ENCODE measurements around the gene CROCC2. TPM values are rescaled to one million over a fixed set of nuclear protein-coding genes. Genes with fewer than 3 reads are reported as not detected.

CROCC2 gene
- total and polyA plus RNA-seq, 2 of the 13 experiments (the other 11 are each of a cell fraction or from before 2014, with no cell fraction given), result not detected

- DNase-seq (ENCODE audit: low spot score), result no peak
- CTCF ChIA-PET (ENCODE audit: low intra/inter-chr PET ratio, low total read pairs), result no interaction called here
- Histone ChIP-seq H3K27ac (ENCODE audit: extremely low read length, insufficient read depth, low read length) (peak overlapping the region; percentile 2), H2AFZ (ENCODE audit: low read length) (no peak overlapping the region), H3K79me2 (ENCODE audit: insufficient read depth, low read length) (no peaks in the 10 kb centered on the region), H3K9ac (ENCODE audit: insufficient read depth, low read depth, low read length) (peak overlapping the region; percentile 72), H3K4me1 (ENCODE audit: insufficient read depth, low read length) (peaks cover 87% of the 10 kb centered on the region), H3K4me2 (ENCODE audit: low read depth, low read length) (peak overlapping the region; percentile 93), H4K20me1 (ENCODE audit: insufficient read depth, low read length) (no peaks in the 10 kb centered on the region), H3K36me3 (replicated peaks in 1 of 2; ENCODE audit: control insufficient read depth in 1 of 2, insufficient read depth in 2 of 2, low read length in 2 of 2) (no peaks in the 10 kb centered on the region), H3K27me3 (ENCODE audit: control insufficient read depth in 1 of 2, insufficient read depth in 2 of 2, low read length in 2 of 2) (peaks cover 2 to 7% of the 10 kb centered on the region in 2 experiments; a peak in 3 of 5 replicates), H3K9me3 (ENCODE audit: low read length) (no peaks in the 10 kb centered on the region), H3K4me3 (replicated peaks in 1 of 3; ENCODE audit: insufficient read depth in 1 of 3, low read depth in 2 of 3, low read length in 3 of 3) (peak overlapping the region; percentile 56 to 85 (median 58))
- FAIRE-seq, result no peak
- no peak for ATAC-seq
- POLR2A ChIA-PET, result interaction anchor here (0.7 to 2.3 kb wide), 5 partner anchors 8 to 52 kb away, joined by 3 to 10 read pairs (median 3); no protein-coding TSS in a partner anchor
- BruUV-seq (replicated peaks), result no TSS peak
- in situ Hi-C loops (cut with HindIII; ENCODE audit: extremely low pct_ligation_motif_present, low pct_unique_long_range_greater_than_20kb) (no loop called here), intact Hi-C loops (cut with micrococcal nuclease; ENCODE audit: unreplicated experiment) (no loop called here)
- 16% methylated on average over 18 of the region's 28 CpGs for WGBS (ENCODE audit: low lambda C conversion rate)
- TF ChIP-seq ZNF556 (CRISPR knock-in tag; IDR thresholded peaks at IDR 0.05; ENCODE audit: borderline replicate concordance), result peak; percentile 29; the same call in 1 of the 2 replicates
- 0 out of 2 replicates have a peak, but pooled peaks have one; percentile 72 for TF ChIP-seq MTA1 (CRISPR knock-in tag; IDR thresholded peaks at IDR 0.05; ENCODE audit: borderline replicate concordance)
- 0 out of 2 replicates have a peak, but pooled peaks have one; percentile 25 for TF ChIP-seq ZBTB7A (CRISPR knock-in tag; IDR thresholded peaks at IDR 0.05)
- TF ChIP-seq ZNF782 (CRISPR knock-in tag; IDR thresholded peaks at IDR 0.05; ENCODE audit: borderline replicate concordance), result peak; percentile 19; the same call in 1 of the 2 replicates
- 0 out of 2 replicates have a peak, but pooled peaks have one; percentile 59 for TF ChIP-seq GLI4 (CRISPR knock-in tag; IDR thresholded peaks at IDR 0.05; ENCODE audit: borderline replicate concordance)
- 0 out of 2 replicates have a peak, but pooled peaks have one; percentile 10 for TF ChIP-seq ZIK1 (CRISPR knock-in tag; IDR thresholded peaks at IDR 0.05; ENCODE audit: borderline replicate concordance, low read depth)
- TF ChIP-seq ZNF687 (CRISPR knock-in tag; IDR thresholded peaks at IDR 0.05), result 0 out of 2 replicates have a peak, but pooled peaks have one; percentile 46
- TF ChIP-seq ZFY (CRISPR knock-in tag; IDR thresholded peaks at IDR 0.05), result peak; percentile 64
- TF ChIP-seq, protein P1, sequence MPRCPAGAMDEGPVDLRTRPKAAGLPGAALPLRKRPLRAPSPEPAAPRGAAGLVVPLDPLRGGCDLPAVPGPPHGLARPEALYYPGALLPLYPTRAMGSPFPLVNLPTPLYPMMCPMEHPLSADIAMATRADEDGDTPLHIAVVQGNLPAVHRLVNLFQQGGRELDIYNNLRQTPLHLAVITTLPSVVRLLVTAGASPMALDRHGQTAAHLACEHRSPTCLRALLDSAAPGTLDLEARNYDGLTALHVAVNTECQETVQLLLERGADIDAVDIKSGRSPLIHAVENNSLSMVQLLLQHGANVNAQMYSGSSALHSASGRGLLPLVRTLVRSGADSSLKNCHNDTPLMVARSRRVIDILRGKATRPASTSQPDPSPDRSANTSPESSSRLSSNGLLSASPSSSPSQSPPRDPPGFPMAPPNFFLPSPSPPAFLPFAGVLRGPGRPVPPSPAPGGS (CRISPR knock-in tag; IDR thresholded peaks at IDR 0.05), result 0 out of 2 replicates have a peak, but pooled peaks have one; percentile 55
- TF ChIP-seq ZNF451 (CRISPR knock-in tag; IDR thresholded peaks at IDR 0.05), result peak; percentile 39; the same call in 1 of the 2 replicates
- TF ChIP-seq ZBTB20 (CRISPR knock-in tag; IDR thresholded peaks at IDR 0.05; ENCODE audit: borderline replicate concordance, low read depth), result no peak
- 0 out of 2 replicates have a peak, but pooled peaks have one; percentile 11 for TF ChIP-seq ZFP91 (CRISPR knock-in tag; IDR thresholded peaks at IDR 0.05; ENCODE audit: borderline replicate concordance)
- TF ChIP-seq, protein P2, sequence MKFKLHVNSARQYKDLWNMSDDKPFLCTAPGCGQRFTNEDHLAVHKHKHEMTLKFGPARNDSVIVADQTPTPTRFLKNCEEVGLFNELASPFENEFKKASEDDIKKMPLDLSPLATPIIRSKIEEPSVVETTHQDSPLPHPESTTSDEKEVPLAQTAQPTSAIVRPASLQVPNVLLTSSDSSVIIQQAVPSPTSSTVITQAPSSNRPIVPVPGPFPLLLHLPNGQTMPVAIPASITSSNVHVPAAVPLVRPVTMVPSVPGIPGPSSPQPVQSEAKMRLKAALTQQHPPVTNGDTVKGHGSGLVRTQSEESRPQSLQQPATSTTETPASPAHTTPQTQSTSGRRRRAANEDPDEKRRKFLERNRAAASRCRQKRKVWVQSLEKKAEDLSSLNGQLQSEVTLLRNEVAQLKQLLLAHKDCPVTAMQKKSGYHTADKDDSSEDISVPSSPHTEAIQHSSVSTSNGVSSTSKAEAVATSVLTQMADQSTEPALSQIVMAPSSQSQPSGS (CRISPR knock-in tag; IDR thresholded peaks at IDR 0.05), result no peak
- 0 out of 2 replicates have a peak, but pooled peaks have one; percentile 46 for TF ChIP-seq ZNF343 (CRISPR knock-in tag; IDR thresholded peaks at IDR 0.05)
Measured at GRCh38 chr2:240965905-240966456, 59.8 kb downstream of the CROCC2 start.

Data from HepG2 (cell line).